ENCODE results near the gene PRIM2.
"Not testable (repeated sequence)": the region's sequence is repeated elsewhere in the genome, so short reads cannot be mapped to it uniquely, and the experiment has no call there.

DNA sequence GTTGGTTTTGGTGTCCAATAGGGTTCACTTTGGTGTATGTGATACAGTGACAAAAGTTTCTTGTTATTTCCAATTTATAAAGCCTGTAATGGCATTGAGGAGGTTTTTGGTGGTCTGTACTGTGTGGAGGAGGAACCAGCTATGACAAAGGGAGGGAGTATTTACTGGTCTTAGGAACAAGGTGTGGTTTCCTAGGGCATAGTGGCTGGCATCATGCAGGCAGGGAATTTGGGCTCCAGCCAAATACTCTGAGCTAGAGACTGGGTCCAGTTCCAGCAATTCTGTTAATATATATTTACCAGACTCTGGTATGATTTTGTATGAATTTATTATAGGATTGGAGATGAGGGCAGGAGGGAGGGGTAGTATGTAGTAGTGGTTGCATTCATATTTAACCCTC is 101.9 kb downstream of the PRIM2 start:
- TF ChIP-seq, protein P1, sequence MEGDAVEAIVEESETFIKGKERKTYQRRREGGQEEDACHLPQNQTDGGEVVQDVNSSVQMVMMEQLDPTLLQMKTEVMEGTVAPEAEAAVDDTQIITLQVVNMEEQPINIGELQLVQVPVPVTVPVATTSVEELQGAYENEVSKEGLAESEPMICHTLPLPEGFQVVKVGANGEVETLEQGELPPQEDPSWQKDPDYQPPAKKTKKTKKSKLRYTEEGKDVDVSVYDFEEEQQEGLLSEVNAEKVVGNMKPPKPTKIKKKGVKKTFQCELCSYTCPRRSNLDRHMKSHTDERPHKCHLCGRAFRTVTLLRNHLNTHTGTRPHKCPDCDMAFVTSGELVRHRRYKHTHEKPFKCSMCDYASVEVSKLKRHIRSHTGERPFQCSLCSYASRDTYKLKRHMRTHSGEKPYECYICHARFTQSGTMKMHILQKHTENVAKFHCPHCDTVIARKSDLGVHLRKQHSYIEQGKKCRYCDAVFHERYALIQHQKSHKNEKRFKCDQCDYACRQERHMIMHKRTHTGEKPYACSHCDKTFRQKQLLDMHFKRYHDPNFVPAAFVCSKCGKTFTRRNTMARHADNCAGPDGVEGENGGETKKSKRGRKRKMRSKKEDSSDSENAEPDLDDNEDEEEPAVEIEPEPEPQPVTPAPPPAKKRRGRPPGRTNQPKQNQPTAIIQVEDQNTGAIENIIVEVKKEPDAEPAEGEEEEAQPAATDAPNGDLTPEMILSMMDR (IDR thresholded peaks at IDR 0.05), result not testable (repeated sequence)
- TF ChIP-seq ZFX (IDR thresholded peaks at IDR 0.05; ENCODE audit: borderline replicate concordance), result not testable (repeated sequence)

Measured in 22Rv1 (cell line).